ENCODE data around the gene DNAJC16.
A peak's percentile ranks its signal among the peaks of the same experiment; 100 is the strongest.

DNAJC16 gene

GRCh38 chr1:15526490-15527339, at the start of gene DNAJC16:
DNAJC16 (plus strand) TSS chr1:15526848; CDS start chr1:15529106, 2,258 bp downstream.
- Histone ChIP-seq H3K27ac (ENCODE audit: low read length) (peak within 1 kb of the TSS; percentile 69), H3K9ac (ENCODE audit: low read length) (peak within 1 kb of the TSS; percentile 83), H4K20me1 (ENCODE audit: insufficient read depth, low read length) (no peaks in the 10 kb centered on the region), H2AFZ (ENCODE audit: low read length) (peak within 1 kb of the TSS; percentile 78), H3F3A (ENCODE audit: insufficient read depth, low read length) (peaks cover 10% of the 10 kb centered on the region), H3K4me2 (ENCODE audit: low read depth, low read length) (peak within 1 kb of the TSS; percentile 97), H3K79me2 (ENCODE audit: low read length) (peaks cover 24% of the 10 kb centered on the region), H3K36me3 (replicated peaks; ENCODE audit: insufficient read depth, low read length) (no peaks in the 10 kb centered on the region), H3K9me2 (replicated peaks; ENCODE audit: insufficient read depth, low read length) (no peaks in the 10 kb centered on the region), H3K9me3 (replicated peaks; ENCODE audit: insufficient read depth, low read length) (no peaks in the 10 kb centered on the region), H3K4me3 (ENCODE audit: low read length) (peak within 1 kb of the TSS; percentile 93), H3K27me3 (replicated peaks; ENCODE audit: insufficient read depth, low read length) (no peaks in the 10 kb centered on the region), H3K4me1 (ENCODE audit: low read length) (peaks cover 16% of the 10 kb centered on the region)
- DNase-seq = peak; percentile 100
- TF ChIP-seq EZH2phosphoT487 (IDR thresholded peaks at IDR 0.05; ENCODE audit: low read length) = no peak
- TF ChIP-seq EZH2 (optimal IDR thresholded peaks at IDR 0.05; ENCODE audit: low read depth, low read length) = no peak
- peak; percentile 23 for TF ChIP-seq CTCF (IDR thresholded peaks at IDR 0.05; ENCODE audit: low read length)

- Histone ChIP-seq H3K9me2 (replicated peaks; ENCODE audit: insufficient read depth, low read length) (no peaks in the 10 kb centered on the region), H3K27me3 (replicated peaks; ENCODE audit: insufficient read depth, low read length) (no peaks in the 10 kb centered on the region), H3K9me3 (replicated peaks; ENCODE audit: insufficient read depth, low read length) (no peaks in the 10 kb centered on the region), H3K9ac (ENCODE audit: low read length) (no peak overlapping the region), H3K4me1 (ENCODE audit: low read length) (no peaks in the 10 kb centered on the region), H3K27ac (ENCODE audit: low read length) (no peak overlapping the region), H2AFZ (ENCODE audit: low read length) (no peak overlapping the region), H3K36me3 (replicated peaks; ENCODE audit: insufficient read depth, low read length) (no peaks in the 10 kb centered on the region), H3K4me3 (ENCODE audit: low read length) (no peak overlapping the region), H4K20me1 (ENCODE audit: insufficient read depth, low read length) (no peaks in the 10 kb centered on the region), H3K79me2 (ENCODE audit: low read length) (no peaks in the 10 kb centered on the region), H3F3A (ENCODE audit: insufficient read depth, low read length) (no peaks in the 10 kb centered on the region), H3K4me2 (ENCODE audit: low read depth, low read length) (no peak overlapping the region)
- DNase-seq = no peak
- TF ChIP-seq CTCF (IDR thresholded peaks at IDR 0.05; ENCODE audit: low read length) (no peak), EZH2 (optimal IDR thresholded peaks at IDR 0.05; ENCODE audit: low read depth, low read length) (no peak), EZH2phosphoT487 (IDR thresholded peaks at IDR 0.05; ENCODE audit: low read length) (no peak)
These were observed 49.7 kb upstream of the DNAJC16 start for GRCh38 chr1:15476927-15477326.

- Histone ChIP-seq H3K27ac (ENCODE audit: low read length) (no peak overlapping the region), H3F3A (ENCODE audit: insufficient read depth, low read length) (no peaks in the 10 kb centered on the region), H3K27me3 (replicated peaks; ENCODE audit: insufficient read depth, low read length) (no peaks in the 10 kb centered on the region), H3K9me2 (replicated peaks; ENCODE audit: insufficient read depth, low read length) (no peaks in the 10 kb centered on the region), H4K20me1 (ENCODE audit: insufficient read depth, low read length) (no peaks in the 10 kb centered on the region), H3K4me2 (ENCODE audit: low read depth, low read length) (no peak overlapping the region), H3K9ac (ENCODE audit: low read length) (no peak overlapping the region), H3K79me2 (ENCODE audit: low read length) (no peaks in the 10 kb centered on the region), H3K9me3 (replicated peaks; ENCODE audit: insufficient read depth, low read length) (no peaks in the 10 kb centered on the region), H3K36me3 (replicated peaks; ENCODE audit: insufficient read depth, low read length) (no peaks in the 10 kb centered on the region), H3K4me1 (ENCODE audit: low read length) (no peaks in the 10 kb centered on the region), H3K4me3 (ENCODE audit: low read length) (no peak overlapping the region), H2AFZ (ENCODE audit: low read length) (no peak overlapping the region)
- TF ChIP-seq EZH2phosphoT487 (IDR thresholded peaks at IDR 0.05; ENCODE audit: low read length) (no peak), EZH2 (optimal IDR thresholded peaks at IDR 0.05; ENCODE audit: low read depth, low read length) (no peak), CTCF (IDR thresholded peaks at IDR 0.05; ENCODE audit: low read length) (no peak)
- no peak for DNase-seq
These were observed 48.9 kb upstream of the DNAJC16 start for GRCh38 chr1:15477646-15478212.

Measured in MM.1S (cell line).